GM23338 (cell line): ENCODE data around the gene FAM53A.

Source experiments
- CREB1 ChIP-seq: fragments of 250-450 bp; sonication (Bioruptor Pico); IDR thresholded peaks from 2 replicates; pipeline ENCODE4 v1.5.0; 2020; ENCODE audit warnings: low read depth, mild to moderate bottlenecking, moderate library complexity
- EZH2 ChIP-seq: fragments of 200-600 bp; sonication (generic); IDR thresholded peaks from one replicate; pipeline ENCODE4 v1.8.0; 2017; ENCODE audit warnings: antibody characterized with exemption, mild to moderate bottlenecking, low read depth; ENCODE audit not compliant: unreplicated experiment
- EZH2phosphoT487 ChIP-seq: fragments of 200-600 bp; sonication (generic); IDR thresholded peaks from one replicate; pipeline ENCODE4 v1.8.1; 2018; ENCODE audit warnings: antibody characterized with exemption; ENCODE audit not compliant: unreplicated experiment
- JUNB ChIP-seq: IDR thresholded peaks from one replicate; pipeline ENCODE4 v1.6.1; 2016; ENCODE audit warnings: antibody characterized with exemption; ENCODE audit not compliant: unreplicated experiment
- NANOG ChIP-seq: IDR thresholded peaks from 2 replicates; pipeline ENCODE4 v1.6.1; 2016; ENCODE audit warnings: antibody characterized with exemption, borderline replicate concordance
- POLR2AphosphoS5 ChIP-seq: IDR thresholded peaks from 2 replicates; pipeline ENCODE4 v1.6.1; 2016; ENCODE audit warnings: antibody characterized with exemption, low read depth
- STAT1 ChIP-seq: IDR thresholded peaks from one replicate; pipeline ENCODE4 v1.6.1; 2016; ENCODE audit warnings: antibody characterized with exemption; ENCODE audit not compliant: unreplicated experiment
- ZNF331 ChIP-seq: fragments of 250-450 bp; sonication (Bioruptor Pico); IDR thresholded peaks from 2 replicates; pipeline ENCODE4 v1.5.0; 2020; ENCODE audit warnings: low read depth, mild to moderate bottlenecking, moderate library complexity
- TF ChIP-seq, protein P1 (sequence below), 2 experiments: fragments of 200-600 bp in 1 of 2; sonication (generic) in 1 of 2; conservative IDR thresholded peaks; 2 replicates each; pipeline versions ENCODE4 v1.5.1 to v1.6.1; 2016 to 2017; ENCODE audit warnings: antibody characterized with exemption in 2 of 2, low read depth in 2 of 2, mild to moderate bottlenecking in 2 of 2, moderate library complexity in 1 of 2
- TF ChIP-seq, protein P2 (sequence below): IDR thresholded peaks from one replicate; pipeline ENCODE4 v1.6.1; 2018; ENCODE audit warnings: antibody characterized with exemption; ENCODE audit not compliant: unreplicated experiment
- TF ChIP-seq, protein P3 (sequence below): fragments of 250-450 bp; sonication (Bioruptor Pico); IDR thresholded peaks from 2 replicates; pipeline ENCODE4 v1.5.0; 2020; ENCODE audit warnings: mild to moderate bottlenecking, moderate library complexity

DNA sequence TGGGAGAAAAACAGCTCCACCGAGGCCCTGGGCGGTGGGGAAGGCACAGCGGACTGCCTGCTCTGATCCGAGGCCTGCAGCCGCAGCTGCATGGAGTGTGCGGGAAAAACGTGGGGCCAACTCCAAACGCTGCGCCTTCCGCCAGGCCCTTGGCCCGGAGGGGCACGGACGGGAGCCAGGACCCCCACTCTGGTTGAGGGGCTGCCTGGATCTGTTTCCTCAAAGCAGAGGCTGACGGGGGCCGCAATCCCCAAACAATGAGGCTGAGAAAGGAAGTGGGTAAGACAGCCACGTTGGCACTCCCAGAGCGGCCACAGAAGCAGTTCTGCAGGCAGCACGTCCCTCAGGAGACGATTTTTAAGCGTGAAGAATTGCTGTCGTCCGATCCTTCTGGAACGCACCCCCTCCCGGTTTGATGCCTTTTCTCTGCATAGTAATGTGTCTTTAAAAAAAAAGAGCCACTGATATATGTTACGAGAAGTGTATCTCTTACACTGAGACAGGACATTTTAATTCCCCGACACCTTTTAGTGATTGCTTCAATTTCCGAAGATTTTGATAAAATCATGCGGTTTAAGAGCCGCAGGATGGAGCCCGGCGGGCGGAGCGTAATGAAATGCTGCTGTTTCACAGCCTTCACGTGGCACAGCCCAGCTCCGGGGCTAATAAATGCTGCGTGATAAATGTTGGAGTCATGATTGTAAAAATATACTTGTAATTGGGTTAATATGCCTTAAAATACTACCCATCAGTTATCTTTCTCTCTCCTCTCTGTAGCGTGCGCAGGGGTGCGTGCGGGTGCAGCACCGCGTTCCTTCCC is 85.7 kb downstream of the FAM53A start:
- TF ChIP-seq, protein P1, sequence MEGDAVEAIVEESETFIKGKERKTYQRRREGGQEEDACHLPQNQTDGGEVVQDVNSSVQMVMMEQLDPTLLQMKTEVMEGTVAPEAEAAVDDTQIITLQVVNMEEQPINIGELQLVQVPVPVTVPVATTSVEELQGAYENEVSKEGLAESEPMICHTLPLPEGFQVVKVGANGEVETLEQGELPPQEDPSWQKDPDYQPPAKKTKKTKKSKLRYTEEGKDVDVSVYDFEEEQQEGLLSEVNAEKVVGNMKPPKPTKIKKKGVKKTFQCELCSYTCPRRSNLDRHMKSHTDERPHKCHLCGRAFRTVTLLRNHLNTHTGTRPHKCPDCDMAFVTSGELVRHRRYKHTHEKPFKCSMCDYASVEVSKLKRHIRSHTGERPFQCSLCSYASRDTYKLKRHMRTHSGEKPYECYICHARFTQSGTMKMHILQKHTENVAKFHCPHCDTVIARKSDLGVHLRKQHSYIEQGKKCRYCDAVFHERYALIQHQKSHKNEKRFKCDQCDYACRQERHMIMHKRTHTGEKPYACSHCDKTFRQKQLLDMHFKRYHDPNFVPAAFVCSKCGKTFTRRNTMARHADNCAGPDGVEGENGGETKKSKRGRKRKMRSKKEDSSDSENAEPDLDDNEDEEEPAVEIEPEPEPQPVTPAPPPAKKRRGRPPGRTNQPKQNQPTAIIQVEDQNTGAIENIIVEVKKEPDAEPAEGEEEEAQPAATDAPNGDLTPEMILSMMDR (conservative IDR thresholded peaks at IDR 0.05; ENCODE audit: low read depth in 2 of 2) = no peak
- TF ChIP-seq EZH2phosphoT487 = no peak
- no peak for TF ChIP-seq JUNB
- TF ChIP-seq POLR2AphosphoS5 = no peak
- TF ChIP-seq EZH2 = no peak
- no peak for TF ChIP-seq STAT1
- TF ChIP-seq, protein P2, sequence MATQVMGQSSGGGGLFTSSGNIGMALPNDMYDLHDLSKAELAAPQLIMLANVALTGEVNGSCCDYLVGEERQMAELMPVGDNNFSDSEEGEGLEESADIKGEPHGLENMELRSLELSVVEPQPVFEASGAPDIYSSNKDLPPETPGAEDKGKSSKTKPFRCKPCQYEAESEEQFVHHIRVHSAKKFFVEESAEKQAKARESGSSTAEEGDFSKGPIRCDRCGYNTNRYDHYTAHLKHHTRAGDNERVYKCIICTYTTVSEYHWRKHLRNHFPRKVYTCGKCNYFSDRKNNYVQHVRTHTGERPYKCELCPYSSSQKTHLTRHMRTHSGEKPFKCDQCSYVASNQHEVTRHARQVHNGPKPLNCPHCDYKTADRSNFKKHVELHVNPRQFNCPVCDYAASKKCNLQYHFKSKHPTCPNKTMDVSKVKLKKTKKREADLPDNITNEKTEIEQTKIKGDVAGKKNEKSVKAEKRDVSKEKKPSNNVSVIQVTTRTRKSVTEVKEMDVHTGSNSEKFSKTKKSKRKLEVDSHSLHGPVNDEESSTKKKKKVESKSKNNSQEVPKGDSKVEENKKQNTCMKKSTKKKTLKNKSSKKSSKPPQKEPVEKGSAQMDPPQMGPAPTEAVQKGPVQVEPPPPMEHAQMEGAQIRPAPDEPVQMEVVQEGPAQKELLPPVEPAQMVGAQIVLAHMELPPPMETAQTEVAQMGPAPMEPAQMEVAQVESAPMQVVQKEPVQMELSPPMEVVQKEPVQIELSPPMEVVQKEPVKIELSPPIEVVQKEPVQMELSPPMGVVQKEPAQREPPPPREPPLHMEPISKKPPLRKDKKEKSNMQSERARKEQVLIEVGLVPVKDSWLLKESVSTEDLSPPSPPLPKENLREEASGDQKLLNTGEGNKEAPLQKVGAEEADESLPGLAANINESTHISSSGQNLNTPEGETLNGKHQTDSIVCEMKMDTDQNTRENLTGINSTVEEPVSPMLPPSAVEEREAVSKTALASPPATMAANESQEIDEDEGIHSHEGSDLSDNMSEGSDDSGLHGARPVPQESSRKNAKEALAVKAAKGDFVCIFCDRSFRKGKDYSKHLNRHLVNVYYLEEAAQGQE = no peak
- no peak for TF ChIP-seq NANOG
- no peak for TF ChIP-seq ZNF331 (CRISPR knock-in tag)
- no peak for TF ChIP-seq CREB1 (CRISPR knock-in tag)
- TF ChIP-seq, protein P3, sequence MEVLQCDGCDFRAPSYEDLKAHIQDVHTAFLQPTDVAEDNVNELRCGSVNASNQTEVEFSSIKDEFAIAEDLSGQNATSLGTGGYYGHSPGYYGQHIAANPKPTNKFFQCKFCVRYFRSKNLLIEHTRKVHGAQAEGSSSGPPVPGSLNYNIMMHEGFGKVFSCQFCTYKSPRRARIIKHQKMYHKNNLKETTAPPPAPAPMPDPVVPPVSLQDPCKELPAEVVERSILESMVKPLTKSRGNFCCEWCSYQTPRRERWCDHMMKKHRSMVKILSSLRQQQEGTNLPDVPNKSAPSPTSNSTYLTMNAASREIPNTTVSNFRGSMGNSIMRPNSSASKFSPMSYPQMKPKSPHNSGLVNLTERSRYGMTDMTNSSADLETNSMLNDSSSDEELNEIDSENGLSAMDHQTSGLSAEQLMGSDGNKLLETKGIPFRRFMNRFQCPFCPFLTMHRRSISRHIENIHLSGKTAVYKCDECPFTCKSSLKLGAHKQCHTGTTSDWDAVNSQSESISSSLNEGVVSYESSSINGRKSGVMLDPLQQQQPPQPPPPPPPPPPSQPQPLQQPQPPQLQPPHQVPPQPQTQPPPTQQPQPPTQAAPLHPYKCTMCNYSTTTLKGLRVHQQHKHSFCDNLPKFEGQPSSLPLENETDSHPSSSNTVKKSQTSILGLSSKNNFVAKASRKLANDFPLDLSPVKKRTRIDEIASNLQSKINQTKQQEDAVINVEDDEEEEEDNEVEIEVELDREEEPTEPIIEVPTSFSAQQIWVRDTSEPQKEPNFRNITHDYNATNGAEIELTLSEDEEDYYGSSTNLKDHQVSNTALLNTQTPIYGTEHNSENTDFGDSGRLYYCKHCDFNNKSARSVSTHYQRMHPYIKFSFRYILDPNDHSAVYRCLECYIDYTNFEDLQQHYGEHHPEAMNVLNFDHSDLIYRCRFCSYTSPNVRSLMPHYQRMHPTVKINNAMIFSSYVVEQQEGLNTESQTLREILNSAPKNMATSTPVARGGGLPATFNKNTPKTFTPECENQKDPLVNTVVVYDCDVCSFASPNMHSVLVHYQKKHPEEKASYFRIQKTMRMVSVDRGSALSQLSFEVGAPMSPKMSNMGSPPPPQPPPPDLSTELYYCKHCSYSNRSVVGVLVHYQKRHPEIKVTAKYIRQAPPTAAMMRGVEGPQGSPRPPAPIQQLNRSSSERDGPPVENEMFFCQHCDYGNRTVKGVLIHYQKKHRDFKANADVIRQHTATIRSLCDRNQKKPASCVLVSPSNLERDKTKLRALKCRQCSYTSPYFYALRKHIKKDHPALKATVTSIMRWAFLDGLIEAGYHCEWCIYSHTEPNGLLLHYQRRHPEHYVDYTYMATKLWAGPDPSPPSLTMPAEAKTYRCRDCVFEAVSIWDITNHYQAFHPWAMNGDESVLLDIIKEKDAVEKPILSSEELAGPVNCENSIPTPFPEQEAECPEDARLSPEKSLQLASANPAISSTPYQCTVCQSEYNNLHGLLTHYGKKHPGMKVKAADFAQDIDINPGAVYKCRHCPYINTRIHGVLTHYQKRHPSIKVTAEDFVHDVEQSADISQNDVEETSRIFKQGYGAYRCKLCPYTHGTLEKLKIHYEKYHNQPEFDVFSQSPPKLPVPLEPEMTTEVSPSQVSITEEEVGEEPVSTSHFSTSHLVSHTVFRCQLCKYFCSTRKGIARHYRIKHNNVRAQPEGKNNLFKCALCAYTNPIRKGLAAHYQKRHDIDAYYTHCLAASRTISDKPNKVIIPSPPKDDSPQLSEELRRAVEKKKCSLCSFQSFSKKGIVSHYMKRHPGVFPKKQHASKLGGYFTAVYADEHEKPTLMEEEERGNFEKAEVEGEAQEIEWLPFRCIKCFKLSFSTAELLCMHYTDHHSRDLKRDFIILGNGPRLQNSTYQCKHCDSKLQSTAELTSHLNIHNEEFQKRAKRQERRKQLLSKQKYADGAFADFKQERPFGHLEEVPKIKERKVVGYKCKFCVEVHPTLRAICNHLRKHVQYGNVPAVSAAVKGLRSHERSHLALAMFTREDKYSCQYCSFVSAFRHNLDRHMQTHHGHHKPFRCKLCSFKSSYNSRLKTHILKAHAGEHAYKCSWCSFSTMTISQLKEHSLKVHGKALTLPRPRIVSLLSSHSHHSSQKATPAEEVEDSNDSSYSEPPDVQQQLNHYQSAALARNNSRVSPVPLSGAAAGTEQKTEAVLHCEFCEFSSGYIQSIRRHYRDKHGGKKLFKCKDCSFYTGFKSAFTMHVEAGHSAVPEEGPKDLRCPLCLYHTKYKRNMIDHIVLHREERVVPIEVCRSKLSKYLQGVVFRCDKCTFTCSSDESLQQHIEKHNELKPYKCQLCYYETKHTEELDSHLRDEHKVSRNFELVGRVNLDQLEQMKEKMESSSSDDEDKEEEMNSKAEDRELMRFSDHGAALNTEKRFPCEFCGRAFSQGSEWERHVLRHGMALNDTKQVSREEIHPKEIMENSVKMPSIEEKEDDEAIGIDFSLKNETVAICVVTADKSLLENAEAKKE = no peak
